IPS-15b (cell line): ENCODE data around the gene BCAS3.

Experiments
- H3K27me3 ChIP-seq: one replicate; pipeline ENCODE4 v1.6.1; 2013; ENCODE audit warnings: low read length; ENCODE audit not compliant: control insufficient read depth, insufficient read depth
- H3K36me3 ChIP-seq: one replicate; pipeline ENCODE4 v1.6.1; 2013; ENCODE audit warnings: low read length; ENCODE audit not compliant: control insufficient read depth, insufficient read depth
- H3K4me1 ChIP-seq: one replicate; pipeline ENCODE4 v1.6.1; 2013; ENCODE audit warnings: mild to moderate bottlenecking, low read length; ENCODE audit not compliant: control insufficient read depth, insufficient read depth
- H3K4me3 ChIP-seq: one replicate; pipeline ENCODE4 v1.5.1; 2013; ENCODE audit warnings: low read depth, low read length
- H3K9ac ChIP-seq: one replicate; pipeline ENCODE4 v1.6.1; 2013; ENCODE audit warnings: low read depth, mild to moderate bottlenecking, low read length
- H3K9me3 ChIP-seq: one replicate; pipeline ENCODE4 v1.6.1; 2013; ENCODE audit warnings: mild to moderate bottlenecking, low read length; ENCODE audit not compliant: control insufficient read depth, insufficient read depth

The BCAS3 gene

GRCh38 chr17:61177351-61177750 is 499.7 kb downstream of the BCAS3 start:
- H3K36me3 ChIP-seq = no peaks in the 10 kb centered on the region
- no peak overlapping the region for H3K9ac ChIP-seq
- H3K9me3 ChIP-seq = no peaks in the 10 kb centered on the region
- no peak overlapping the region for H3K4me3 ChIP-seq
- no peaks in the 10 kb centered on the region for H3K27me3 ChIP-seq
- H3K4me1 ChIP-seq = peaks cover 4% of the 10 kb centered on the region

GRCh38 chr17:61178284-61178683 is 500.6 kb downstream of the BCAS3 start:
- H3K4me1 ChIP-seq = peaks cover 4% of the 10 kb centered on the region
- H3K9me3 ChIP-seq = no peaks in the 10 kb centered on the region
- no peak overlapping the region for H3K9ac ChIP-seq
- no peaks in the 10 kb centered on the region for H3K36me3 ChIP-seq
- H3K27me3 ChIP-seq = no peaks in the 10 kb centered on the region
- H3K4me3 ChIP-seq = no peak overlapping the region

DNA sequence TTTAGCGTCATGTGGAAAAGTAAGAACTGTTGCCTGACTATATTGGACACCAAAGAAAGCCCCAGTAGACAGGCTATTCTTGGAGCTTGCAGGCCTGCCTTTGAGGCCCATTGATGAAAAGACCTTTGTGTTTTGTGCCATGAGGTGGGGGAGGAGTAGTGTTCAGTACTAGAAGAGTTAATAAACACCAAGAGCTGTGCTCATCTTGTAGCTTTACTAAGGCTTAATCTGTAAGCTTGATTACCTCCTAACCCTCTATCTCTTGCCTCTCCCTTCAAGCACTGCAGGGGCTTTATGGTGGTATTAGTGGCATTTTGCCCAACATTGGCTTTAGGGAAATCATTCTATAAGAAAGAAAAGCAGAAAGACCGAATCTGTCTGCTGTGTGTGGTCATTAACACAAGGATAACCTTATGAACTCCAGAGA is 501.7 kb downstream of the BCAS3 start:
- H3K4me1 ChIP-seq = peaks cover 4% of the 10 kb centered on the region
- no peak overlapping the region for H3K4me3 ChIP-seq
- H3K9me3 ChIP-seq = no peaks in the 10 kb centered on the region
- no peaks in the 10 kb centered on the region for H3K36me3 ChIP-seq
- H3K27me3 ChIP-seq = no peaks in the 10 kb centered on the region
- no peak overlapping the region for H3K9ac ChIP-seq

GRCh38 chr17:61183793-61184192 is 506.1 kb downstream of the BCAS3 start:
- H3K9ac ChIP-seq = no peak overlapping the region
- no peak overlapping the region for H3K4me3 ChIP-seq
- H3K27me3 ChIP-seq = no peaks in the 10 kb centered on the region
- no peaks in the 10 kb centered on the region for H3K9me3 ChIP-seq
- H3K36me3 ChIP-seq = no peaks in the 10 kb centered on the region
- peaks cover 10% of the 10 kb centered on the region for H3K4me1 ChIP-seq

GRCh38 chr17:61185385-61185784 is 507.7 kb downstream of the BCAS3 start:
- no peak overlapping the region for H3K4me3 ChIP-seq
- H3K27me3 ChIP-seq = no peaks in the 10 kb centered on the region
- H3K36me3 ChIP-seq = no peaks in the 10 kb centered on the region
- H3K9me3 ChIP-seq = no peaks in the 10 kb centered on the region
- peaks cover 6% of the 10 kb centered on the region for H3K4me1 ChIP-seq
- H3K9ac ChIP-seq = no peak overlapping the region

- Histone ChIP-seq H3K4me3 (no peak overlapping the region), H3K36me3 (no peaks in the 10 kb centered on the region), H3K9ac (no peak overlapping the region), H3K4me1 (peaks cover 6% of the 10 kb centered on the region), H3K9me3 (no peaks in the 10 kb centered on the region), H3K27me3 (no peaks in the 10 kb centered on the region)
Observed at GRCh38 chr17:61187038-61187437, 509.4 kb downstream of the BCAS3 start.

GRCh38 chr17:61188081-61188480 is 510.4 kb downstream of the BCAS3 start:
- Histone ChIP-seq H3K4me1 (peaks cover 6% of the 10 kb centered on the region), H3K9me3 (no peaks in the 10 kb centered on the region), H3K36me3 (no peaks in the 10 kb centered on the region), H3K9ac (no peak overlapping the region), H3K27me3 (no peaks in the 10 kb centered on the region), H3K4me3 (no peak overlapping the region)

DNA sequence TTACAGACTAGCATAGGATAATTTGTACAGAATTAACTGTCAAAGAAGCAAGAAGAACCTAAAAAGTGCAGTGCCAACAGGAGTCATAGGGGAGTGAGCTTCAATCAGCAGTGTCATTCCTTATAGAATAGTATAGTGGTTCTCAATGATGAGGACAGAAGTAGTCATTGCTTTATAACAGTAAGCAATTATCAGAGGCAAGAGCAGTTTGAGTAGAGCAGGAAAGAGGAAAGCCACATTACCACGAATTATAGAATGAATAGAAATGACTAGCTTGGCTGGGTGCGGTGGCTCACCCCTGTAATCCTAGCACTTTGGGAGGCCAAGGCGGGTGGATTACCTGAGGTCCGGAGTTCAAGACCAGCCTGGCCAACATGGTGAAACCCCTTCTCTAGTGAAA is 512.3 kb downstream of the BCAS3 start:
- no peaks in the 10 kb centered on the region for H3K9me3 ChIP-seq
- no peak overlapping the region for H3K9ac ChIP-seq
- peaks cover 6% of the 10 kb centered on the region for H3K4me1 ChIP-seq
- H3K36me3 ChIP-seq = no peaks in the 10 kb centered on the region
- H3K27me3 ChIP-seq = no peaks in the 10 kb centered on the region
- no peak overlapping the region for H3K4me3 ChIP-seq

GRCh38 chr17:61196302-61196704 is 518.7 kb downstream of the BCAS3 start:
- H3K4me3 ChIP-seq = no peak overlapping the region
- no peaks in the 10 kb centered on the region for H3K4me1 ChIP-seq
- no peaks in the 10 kb centered on the region for H3K36me3 ChIP-seq
- no peak overlapping the region for H3K9ac ChIP-seq
- no peaks in the 10 kb centered on the region for H3K27me3 ChIP-seq
- H3K9me3 ChIP-seq = no peaks in the 10 kb centered on the region

DNA sequence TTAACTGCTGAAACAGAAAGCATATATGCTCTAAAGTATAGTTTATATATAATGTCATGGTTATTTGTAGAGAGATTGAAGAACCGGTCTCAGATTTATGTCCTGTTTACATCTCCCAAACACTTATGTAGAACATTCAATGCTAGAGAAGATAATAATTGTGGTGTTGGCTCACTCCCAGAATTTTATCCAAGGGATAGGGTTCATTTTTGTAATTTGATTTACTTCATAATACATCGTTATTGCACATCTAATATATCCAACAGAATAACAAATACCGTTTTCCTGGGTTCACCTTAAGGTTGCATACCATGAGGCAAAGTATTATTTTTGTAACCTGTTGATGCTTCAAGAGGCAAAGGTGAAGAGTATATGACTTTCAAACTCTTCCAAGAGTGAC is 519.1 kb downstream of the BCAS3 start:
- no peaks in the 10 kb centered on the region for H3K36me3 ChIP-seq
- no peaks in the 10 kb centered on the region for H3K27me3 ChIP-seq
- no peak overlapping the region for H3K4me3 ChIP-seq
- H3K9ac ChIP-seq = no peak overlapping the region
- H3K9me3 ChIP-seq = no peaks in the 10 kb centered on the region
- no peaks in the 10 kb centered on the region for H3K4me1 ChIP-seq

DNA sequence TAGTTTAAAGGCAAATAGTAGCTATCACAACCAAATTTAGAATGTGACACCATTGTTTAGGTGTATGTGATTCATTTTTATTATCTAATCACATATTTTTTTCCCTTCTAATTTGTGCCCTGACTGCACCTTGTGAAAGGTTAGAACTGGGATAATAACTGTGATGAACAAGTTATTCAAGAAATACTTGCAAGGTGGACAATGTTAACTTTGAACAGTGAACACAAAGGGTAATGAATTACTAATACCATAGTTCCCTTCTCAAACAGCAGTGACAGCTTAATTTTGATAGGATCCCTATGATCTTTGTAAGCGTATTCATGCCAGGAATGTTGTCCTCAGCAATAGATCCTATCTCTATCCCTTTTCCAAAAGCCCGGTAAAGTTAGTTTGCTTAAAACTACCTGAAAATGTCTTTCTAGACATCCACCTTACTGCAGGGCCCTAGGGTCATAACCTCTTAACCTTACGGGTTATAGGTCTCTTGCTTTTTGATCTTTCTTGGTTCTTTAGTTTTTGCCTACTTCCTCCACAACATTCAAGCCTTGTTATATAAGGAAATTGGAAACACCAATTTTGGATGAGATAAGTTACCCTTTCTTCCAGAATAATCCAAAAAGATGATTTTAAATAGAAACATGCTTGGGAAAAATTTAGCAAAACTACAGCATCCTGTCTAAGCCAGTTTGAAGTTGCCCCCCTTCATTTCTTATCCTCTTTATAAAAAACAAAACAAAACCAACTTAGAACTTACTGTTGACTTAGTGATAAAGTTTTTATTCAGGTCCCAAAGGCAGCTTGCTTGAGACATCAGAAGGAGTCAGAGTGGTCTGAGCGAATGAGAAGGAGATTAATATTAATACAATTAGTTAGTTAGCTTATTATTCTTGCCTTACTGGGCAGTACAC is 522.0 kb downstream of the BCAS3 start:
- no peaks in the 10 kb centered on the region for H3K36me3 ChIP-seq
- H3K9me3 ChIP-seq = no peaks in the 10 kb centered on the region
- H3K27me3 ChIP-seq = no peaks in the 10 kb centered on the region
- H3K4me1 ChIP-seq = peaks cover 8% of the 10 kb centered on the region
- no peak overlapping the region for H3K9ac ChIP-seq
- no peak overlapping the region for H3K4me3 ChIP-seq

GRCh38 chr17:61200339-61200715 is 522.7 kb downstream of the BCAS3 start:
- Histone ChIP-seq H3K4me3 (no peak overlapping the region), H3K4me1 (peaks cover 8% of the 10 kb centered on the region), H3K9ac (no peak overlapping the region), H3K27me3 (no peaks in the 10 kb centered on the region), H3K36me3 (no peaks in the 10 kb centered on the region), H3K9me3 (no peaks in the 10 kb centered on the region)
